Activated CD8-positive, alpha-beta memory T cell treated with anti-CD3 and anti-CD28 coated beads for 36 hours (primary cell): ENCODE results near the gene CTNNA3. TPM values are rescaled to one million over a fixed set of nuclear protein-coding genes. Genes with fewer than 3 reads are reported as not detected.
"Not testable (repeated sequence)": the region's sequence is repeated elsewhere in the genome, so short reads cannot be mapped to it uniquely, and the experiment has no call there.

Experiments used
- CTCF ChIA-PET: fragments of 350-600 bp; sonication (Branson Sonifier 250); formaldehyde crosslinking; loops from one replicate; lab custom pipeline; 2021; ENCODE audit warnings: antibody characterized with exemption; lab: Charles Lee
- POLR2A ChIA-PET: fragments of 350-600 bp; sonication (Branson Sonifier 250); formaldehyde crosslinking; loops from one replicate; lab custom pipeline; 2021; ENCODE audit warnings: antibody characterized with exemption; lab: Charles Lee
- total RNA-seq, 2 experiments: library from RNA; stranded (reverse); gene quantifications; one replicate each; pipeline ENCODE4 v1.2.3, GENCODE V29; 2021

The CTNNA3 gene
- total RNA-seq, 2 experiments from 2014 or later = not detected

- ChIA-PET CTCF (no interaction called here), POLR2A (no interaction called here)
These were observed 474.0 kb downstream of the CTNNA3 start for GRCh38 chr10:67221939-67222494.

DNA sequence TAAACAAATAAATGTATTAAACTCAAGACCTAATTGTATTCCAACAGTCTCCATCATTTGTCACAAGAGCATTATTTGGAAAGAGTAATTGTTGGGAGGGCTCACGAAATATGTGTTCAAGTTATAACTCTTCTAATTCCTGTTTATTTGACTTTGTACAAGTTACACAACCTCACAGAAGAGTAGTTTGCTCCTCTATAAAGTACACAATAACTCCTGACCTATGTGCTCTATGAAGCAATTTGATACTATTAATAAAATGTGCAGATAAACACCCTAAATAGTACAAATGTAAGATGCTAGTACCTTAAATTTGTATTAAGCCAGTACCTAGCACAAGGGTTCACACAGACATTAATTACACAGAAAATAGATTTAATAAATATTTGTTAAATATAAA lies 484.3 kb downstream of the CTNNA3 start:
- ChIA-PET POLR2A (no interaction called here), CTCF (no interaction called here)

DNA sequence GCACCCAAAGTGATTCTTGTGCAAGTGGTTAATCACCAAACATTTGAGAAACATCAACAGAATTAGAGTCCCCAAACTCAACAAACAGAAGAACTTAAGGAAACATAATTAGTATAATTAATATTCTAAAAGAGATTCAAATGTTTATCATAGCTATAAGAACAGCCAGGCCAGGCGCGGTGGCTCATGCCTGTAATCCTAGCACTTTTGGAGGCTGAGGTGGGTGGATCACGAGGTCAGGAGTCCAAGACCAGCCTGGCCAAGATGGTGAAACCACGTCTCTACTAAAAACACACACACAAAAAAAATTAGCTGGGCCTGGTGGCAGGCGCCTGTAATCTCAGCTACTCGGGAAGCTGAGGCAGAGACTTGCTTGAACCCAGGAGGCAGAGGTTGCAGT lies 488.1 kb downstream of the CTNNA3 start:
- CTCF ChIA-PET, POLR2A ChIA-PET: not testable (repeated sequence)

- POLR2A ChIA-PET = no interaction called here
- CTCF ChIA-PET = no interaction called here
These were observed 495.0 kb downstream of the CTNNA3 start for GRCh38 chr10:67200913-67201564.

DNA sequence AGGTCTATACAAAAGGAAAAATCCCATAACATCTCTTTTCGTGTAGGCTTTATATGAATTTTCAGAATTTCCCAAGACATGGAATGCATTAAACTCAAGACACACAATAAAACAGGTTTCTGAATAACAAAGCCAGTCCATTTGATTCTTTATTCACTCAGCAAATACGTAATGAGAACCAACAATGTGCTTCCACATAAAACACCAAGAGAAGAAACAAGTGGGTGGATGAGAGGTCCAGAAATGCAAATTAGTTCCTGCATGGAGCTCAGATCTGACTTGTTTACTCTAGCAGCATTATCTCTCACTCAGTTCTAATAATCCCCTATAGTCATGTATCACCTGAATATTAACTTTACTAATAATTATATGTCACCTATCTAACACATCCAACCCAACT lies 520.6 kb downstream of the CTNNA3 start:
- CTCF ChIA-PET = no interaction called here
- POLR2A ChIA-PET = no interaction called here

DNA sequence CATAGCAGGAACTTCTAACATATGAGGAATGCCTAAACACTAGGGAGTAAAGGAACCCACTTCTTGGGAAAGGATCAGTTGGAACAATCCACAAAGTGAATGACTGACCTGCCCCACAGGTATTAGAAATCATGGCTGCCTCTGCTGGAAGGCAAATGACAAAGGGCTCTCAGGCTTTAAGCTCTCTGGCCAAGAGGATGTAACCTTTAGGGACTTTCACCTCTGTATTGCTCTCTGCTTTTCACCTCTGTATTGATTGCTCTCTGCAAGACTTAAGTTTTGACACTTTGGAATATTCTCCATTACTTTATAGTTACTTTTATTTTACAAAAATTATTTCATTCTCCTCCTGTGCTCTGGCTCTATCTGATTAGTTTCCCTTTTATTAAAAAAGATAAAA lies 522.2 kb downstream of the CTNNA3 start:
- POLR2A ChIA-PET = no interaction called here

GRCh38 chr10:67171970-67172369 lies 524.0 kb downstream of the CTNNA3 start:
- POLR2A ChIA-PET = no interaction called here

More for the DNA sequence above, 522.2 kb downstream of the CTNNA3 start:
- CTCF ChIA-PET = no interaction called here

GRCh38 chr10:67156239-67156638 lies 539.8 kb downstream of the CTNNA3 start:
- POLR2A ChIA-PET = no interaction called here
- CTCF ChIA-PET = no interaction called here

More at GRCh38 chr10:67171970-67172369, 524.0 kb downstream of the CTNNA3 start:
- CTCF ChIA-PET = no interaction called here

DNA sequence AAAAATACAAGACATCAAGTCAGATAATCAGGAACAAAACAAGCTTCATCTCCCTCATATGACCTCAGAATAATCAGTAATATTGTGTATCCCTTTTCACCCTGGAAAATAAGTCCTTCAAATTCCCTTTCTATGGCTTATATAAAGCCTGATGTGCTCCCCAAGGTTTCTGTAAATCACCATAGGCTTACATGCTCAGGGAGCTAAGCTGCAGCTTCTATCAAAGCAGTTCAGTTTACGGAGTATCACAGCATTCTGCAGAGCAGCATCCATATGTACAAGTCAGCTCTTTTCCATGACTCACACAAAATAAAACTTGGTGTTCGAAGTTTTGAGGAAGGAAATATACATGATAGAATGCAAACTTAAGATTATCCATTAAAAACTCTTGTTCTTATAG lies 544.5 kb downstream of the CTNNA3 start:
- ChIA-PET POLR2A (no interaction called here), CTCF (no interaction called here)

GRCh38 chr10:67144530-67144929 lies 551.5 kb downstream of the CTNNA3 start:
- ChIA-PET POLR2A (no interaction called here), CTCF (no interaction called here)

DNA sequence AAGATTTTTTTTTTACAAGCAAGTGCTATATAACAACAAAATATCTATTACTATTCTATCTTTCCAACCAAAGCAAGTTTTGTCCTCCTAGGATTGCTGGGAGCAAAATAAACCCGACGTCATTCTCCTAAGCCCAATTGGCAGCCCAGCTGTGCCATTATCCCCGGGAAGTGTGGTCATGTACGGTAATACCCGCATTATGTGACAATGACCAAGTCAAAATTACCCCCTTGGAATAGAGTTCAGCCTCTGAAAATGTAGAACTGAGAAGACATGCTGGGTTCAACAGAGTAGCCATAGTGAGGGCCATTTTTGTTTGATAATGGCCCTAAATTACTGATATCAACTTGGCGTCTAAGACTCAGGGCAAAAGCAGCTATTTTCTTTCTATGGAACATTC lies 554.7 kb downstream of the CTNNA3 start:
- CTCF ChIA-PET = no interaction called here

DNA sequence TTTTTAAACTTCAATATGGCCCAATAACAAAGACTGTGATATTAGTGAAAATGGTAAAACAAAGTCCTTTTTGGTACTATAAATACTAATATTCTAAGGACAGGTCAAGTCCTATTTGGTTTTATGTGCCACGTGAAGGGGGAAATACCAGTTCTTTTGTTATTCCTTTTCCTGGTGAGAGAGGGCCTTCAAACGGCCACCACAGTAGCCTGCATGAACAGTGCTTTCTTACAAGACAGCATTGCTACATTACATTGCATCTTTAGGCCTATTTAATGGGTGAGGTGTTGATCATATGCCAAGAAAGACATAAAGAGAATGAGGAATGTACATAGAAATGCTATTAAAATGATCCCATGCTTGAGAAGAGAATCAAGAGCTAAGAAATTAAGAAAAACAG lies 555.4 kb downstream of the CTNNA3 start:
- ChIA-PET POLR2A (no interaction called here), CTCF (no interaction called here)

More for the DNA sequence above, 554.7 kb downstream of the CTNNA3 start:
- POLR2A ChIA-PET = no interaction called here

DNA sequence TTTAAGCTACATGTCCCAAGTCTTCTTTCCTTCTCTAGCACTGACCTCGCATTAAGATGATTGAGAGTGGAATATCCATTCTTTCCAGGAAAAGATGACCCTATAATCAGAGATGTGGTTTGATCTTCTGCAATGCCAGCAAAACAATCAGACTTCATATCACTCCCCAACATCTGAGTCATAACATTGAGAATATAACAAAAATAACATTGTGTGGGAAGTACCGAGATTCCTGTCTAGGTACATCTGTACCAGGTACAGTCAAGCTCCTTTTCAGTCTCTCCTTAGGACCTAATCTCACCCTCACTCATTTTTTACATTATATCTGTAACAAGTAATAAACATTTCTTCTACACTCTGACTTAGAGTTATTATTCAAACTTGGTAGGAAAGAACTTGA lies 568.6 kb downstream of the CTNNA3 start:
- POLR2A ChIA-PET = no interaction called here

GRCh38 chr10:67119651-67120050 lies 576.3 kb downstream of the CTNNA3 start:
- ChIA-PET POLR2A (no interaction called here), CTCF (no interaction called here)

More for the DNA sequence above, 568.6 kb downstream of the CTNNA3 start:
- CTCF ChIA-PET = no interaction called here

DNA sequence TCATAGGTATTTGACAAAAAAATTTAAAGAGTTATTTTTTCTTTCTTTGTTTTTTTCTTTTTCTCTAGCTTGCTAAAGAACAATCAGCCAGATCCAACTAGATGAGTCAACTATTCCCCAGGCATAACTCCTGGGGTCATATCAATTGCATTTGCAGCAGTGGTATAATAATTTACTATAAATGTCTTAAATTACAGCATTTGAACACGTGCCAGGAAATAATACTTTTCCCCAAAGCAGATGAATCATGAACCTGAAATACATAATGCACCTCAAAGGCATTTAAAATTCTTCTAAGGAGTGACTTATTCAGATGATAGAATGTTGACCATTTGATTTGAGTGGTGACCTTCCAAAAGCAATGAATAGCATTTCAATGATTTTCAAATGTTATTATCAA lies 580.0 kb downstream of the CTNNA3 start:
- ChIA-PET CTCF (no interaction called here), POLR2A (no interaction called here)

DNA sequence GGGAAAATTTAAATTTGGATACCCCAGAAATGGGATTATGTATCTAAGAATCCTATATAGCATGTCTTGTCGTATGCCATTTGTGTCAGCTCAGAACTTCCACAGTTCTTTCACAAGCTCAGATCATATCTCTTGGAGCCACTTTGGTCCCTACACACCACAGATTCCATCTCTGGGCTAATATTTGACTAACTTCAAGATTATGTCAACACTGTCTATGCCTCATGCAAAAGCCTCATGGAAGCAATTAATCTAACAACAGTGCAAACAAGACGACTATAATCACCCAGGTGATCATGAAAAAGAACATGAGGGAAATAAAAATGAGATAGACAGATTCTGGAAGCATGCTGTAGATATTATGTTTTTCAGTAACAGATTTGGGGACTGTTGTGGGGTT lies 581.0 kb downstream of the CTNNA3 start:
- POLR2A ChIA-PET = no interaction called here
- CTCF ChIA-PET = no interaction called here

DNA sequence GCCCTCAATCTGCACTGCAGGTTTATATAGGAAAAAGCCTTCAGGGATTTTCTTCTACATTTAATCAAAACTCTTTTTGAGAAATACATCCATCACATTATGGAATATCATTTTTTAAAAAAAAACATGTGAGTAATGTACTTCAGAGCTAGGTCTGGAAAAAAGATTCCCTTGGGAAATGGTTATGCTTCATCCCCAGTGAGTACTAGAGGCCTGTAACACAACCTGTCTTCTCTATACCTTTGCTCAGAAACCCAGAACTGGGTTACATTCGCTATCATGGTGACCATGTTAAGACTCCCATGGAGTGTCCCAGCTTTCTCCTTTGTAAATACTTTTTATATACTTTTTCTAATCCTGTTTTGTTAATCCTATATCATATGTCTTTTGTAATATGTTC lies 583.2 kb downstream of the CTNNA3 start:
- ChIA-PET CTCF (no interaction called here), POLR2A (no interaction called here)

DNA sequence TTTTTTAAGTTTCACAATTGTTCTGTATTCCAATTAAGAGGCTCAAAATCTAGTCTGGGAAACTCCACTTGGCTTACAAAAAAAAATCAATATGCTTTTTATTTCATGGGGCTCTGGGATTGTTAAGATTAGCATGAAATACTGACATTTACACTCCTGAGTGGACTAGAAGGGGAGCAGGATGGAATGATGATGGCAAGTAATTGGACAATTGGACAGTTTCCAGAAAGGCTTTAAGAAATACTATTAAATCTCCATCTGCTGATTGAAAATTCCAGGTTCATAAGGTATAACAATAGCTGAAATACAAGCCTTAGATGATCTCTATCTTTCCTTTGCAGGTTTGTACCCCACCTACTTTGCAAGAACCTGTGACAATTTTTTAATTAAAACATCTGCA lies 585.7 kb downstream of the CTNNA3 start:
- ChIA-PET POLR2A (no interaction called here), CTCF (no interaction called here)

- ChIA-PET POLR2A (no interaction called here), CTCF (no interaction called here)
These were observed 588.3 kb downstream of the CTNNA3 start for GRCh38 chr10:67107670-67108069.

DNA sequence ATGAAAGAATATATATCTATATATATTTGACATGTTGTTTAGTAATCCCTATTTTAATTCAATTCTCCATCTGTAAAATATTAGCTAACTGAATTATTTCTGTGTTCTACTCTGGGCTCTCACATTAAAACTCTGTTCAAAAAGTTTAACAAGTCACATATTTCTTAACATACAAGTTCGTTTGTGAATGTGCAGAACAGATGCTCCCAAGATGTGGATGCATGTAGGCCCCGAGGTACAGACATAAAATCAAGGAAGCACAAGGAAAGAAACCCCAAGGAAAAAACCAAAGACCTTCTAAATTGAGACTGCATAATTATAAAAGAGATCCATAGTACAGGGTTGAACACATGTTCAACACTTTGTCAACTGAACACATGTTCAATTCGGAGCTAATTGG lies 595.0 kb downstream of the CTNNA3 start:
- POLR2A ChIA-PET = no interaction called here

DNA sequence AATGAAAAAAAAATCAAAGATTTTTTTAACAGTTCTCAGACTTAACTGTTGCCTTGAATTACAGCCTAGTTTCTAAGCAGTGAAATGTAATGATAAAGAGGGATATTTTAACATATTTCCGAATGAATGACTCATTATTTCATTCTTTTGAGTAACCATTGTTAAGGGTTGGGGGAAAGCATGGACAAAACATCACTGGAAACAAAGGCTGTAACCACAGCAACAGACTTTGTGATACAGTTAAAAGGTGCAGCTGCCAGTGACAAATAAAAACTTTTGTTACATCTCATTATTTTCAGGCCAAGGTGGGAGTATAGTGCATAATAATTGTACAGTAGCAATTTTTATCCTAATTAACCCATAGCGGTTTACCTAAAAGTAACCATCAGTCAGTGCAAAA lies 597.5 kb downstream of the CTNNA3 start:
- ChIA-PET CTCF (no interaction called here), POLR2A (no interaction called here)

More for the DNA sequence above, 595.0 kb downstream of the CTNNA3 start:
- CTCF ChIA-PET = no interaction called here

DNA sequence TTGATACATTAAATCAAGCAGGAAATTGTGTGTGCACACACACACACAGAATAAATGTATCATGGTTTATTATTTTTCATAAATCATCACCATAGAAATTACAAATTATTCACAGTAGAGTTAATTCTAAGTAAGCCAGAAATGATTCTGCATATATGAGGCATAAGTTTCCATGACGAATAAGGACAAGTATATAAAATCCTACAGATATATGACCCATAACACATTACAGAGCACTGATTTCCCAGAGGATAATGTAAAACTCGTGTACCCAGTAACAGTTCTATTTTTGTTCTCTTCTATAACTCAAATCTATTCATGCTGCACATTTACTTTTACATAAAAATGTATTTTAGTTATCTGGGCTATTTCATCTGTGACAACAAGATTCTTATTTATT lies 600.5 kb downstream of the CTNNA3 start:
- CTCF ChIA-PET = no interaction called here
- POLR2A ChIA-PET = no interaction called here
